Left ventricle myocardium inferior (tissue), 1 donor: ENCODE results near the gene TENT5C. TPM values are rescaled to one million over a fixed set of nuclear protein-coding genes. Genes with fewer than 3 reads are reported as not detected.

Experiments
- DNase-seq: peaks from one replicate; pipeline ENCODE4 v3.0.0-alpha.2; 2020
- H3K27ac ChIP-seq: fragments of 200-600 bp; replicated peaks from 2 replicates; pipeline ENCODE4 v1.8.0; 2021
- H3K27me3 ChIP-seq: fragments of 200-600 bp; 2 replicates; pipeline ENCODE4 v1.8.0; 2021; ENCODE audit warnings: low read depth
- H3K36me3 ChIP-seq: fragments of 200-600 bp; 2 replicates; pipeline ENCODE4 v1.8.0; 2021
- H3K4me1 ChIP-seq: fragments of 200-600 bp; 2 replicates; pipeline ENCODE4 v1.8.0; 2021
- H3K4me3 ChIP-seq: fragments of 200-600 bp; 2 replicates; pipeline ENCODE4 v1.8.0; 2021; ENCODE audit warnings: mild to moderate bottlenecking, moderate library complexity
- H3K9me3 ChIP-seq: fragments of 200-600 bp; replicated peaks from 2 replicates; pipeline ENCODE4 v1.8.0; 2021
- intact Hi-C: fragments of 100-400 bp; cut with micrococcal nuclease; formaldehyde crosslinking; loops from one replicate; pipeline ENCODE4 v1.11.0; 2022
- total RNA-seq: library from RNA; stranded (reverse); fragmentation: NEBNext Ultra II Directional; extraction: Animal tissue kit (Norgen Biotek cat#: 25700); gene quantifications from one replicate; pipeline ENCODE4 v1.2.1, GENCODE V29; 2021
- TF ChIP-seq, protein P1 (sequence below): fragments of 200-600 bp; IDR thresholded peaks from 2 replicates; pipeline ENCODE4 v1.8.0; 2021; ENCODE audit warnings: antibody characterized with exemption, mild to moderate bottlenecking, borderline replicate concordance
- donor health status: DM: no; HTN: yes; CAD: no; lungs with severe emphysema.

Gene TENT5C
- total RNA-seq, 1 donor from 2014 or later: 14.9 TPM

DNA sequence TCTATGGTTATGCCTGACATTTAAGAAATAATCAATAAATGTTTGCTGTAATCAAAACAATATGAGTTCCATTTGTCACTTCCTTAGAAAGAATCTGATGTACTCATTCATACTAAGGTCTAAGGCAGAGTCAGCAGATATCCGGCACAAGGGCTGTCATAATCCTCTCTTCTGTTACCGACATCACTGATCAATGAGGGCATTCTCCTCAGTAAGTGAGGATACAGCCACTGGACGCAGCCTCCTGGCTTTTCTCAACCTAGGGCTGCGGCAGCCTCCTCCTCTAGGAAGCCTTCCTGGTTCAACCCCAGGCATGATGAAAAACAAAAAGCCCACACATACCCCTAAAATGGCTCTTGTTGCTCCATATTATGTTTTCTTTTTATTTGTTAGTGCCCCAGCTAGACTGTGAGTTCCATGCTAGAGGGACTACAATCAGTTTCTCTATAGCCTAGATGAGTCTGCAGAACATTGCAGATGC lies 40.7 kb upstream of the TENT5C start:
- H3K36me3 ChIP-seq: no peaks in the 10 kb centered on the region
- no peak overlapping the region for H3K27ac ChIP-seq
- H3K4me1 ChIP-seq: no peaks in the 10 kb centered on the region
- DNase-seq: no peak
- no peaks in the 10 kb centered on the region for H3K27me3 ChIP-seq
- H3K4me3 ChIP-seq: no peak overlapping the region
- intact Hi-C loops: no loop called here
- TF ChIP-seq, protein P1, sequence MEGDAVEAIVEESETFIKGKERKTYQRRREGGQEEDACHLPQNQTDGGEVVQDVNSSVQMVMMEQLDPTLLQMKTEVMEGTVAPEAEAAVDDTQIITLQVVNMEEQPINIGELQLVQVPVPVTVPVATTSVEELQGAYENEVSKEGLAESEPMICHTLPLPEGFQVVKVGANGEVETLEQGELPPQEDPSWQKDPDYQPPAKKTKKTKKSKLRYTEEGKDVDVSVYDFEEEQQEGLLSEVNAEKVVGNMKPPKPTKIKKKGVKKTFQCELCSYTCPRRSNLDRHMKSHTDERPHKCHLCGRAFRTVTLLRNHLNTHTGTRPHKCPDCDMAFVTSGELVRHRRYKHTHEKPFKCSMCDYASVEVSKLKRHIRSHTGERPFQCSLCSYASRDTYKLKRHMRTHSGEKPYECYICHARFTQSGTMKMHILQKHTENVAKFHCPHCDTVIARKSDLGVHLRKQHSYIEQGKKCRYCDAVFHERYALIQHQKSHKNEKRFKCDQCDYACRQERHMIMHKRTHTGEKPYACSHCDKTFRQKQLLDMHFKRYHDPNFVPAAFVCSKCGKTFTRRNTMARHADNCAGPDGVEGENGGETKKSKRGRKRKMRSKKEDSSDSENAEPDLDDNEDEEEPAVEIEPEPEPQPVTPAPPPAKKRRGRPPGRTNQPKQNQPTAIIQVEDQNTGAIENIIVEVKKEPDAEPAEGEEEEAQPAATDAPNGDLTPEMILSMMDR: no peak
- H3K9me3 ChIP-seq: no peaks in the 10 kb centered on the region

DNA sequence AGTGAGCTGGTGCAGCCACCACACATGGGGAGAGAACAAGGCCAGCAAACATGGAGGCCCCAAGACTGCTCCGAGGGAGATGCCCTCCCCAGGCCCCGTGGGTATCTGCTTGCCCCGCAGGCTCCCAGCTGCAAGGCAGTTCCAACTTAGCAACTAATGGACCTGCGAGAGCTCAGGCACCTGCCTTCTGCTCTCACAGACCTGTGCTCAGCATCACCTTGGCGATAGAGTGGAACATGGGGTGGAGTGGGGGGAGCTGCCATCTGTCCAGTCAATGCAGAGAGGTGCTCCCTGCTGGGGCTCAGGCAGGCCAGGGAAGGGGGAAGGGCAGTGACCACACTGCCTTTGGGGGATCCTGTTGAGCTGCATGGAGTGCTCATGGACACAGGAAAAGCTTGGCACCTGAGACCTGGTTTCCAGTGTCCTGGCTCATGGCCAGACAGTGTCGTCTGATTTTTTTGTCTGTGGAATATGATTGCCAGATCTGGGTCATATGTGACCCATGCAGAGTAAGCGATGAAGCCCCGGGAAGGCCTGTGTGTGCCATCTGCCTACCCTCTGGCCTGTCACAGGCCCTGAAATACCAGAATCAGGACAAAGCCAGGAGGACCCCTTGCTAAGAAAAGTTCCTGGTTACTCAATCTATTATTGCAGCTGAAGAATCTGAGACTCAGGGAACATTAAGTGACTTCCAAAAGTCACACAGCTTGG lies 39.9 kb upstream of the TENT5C start:
- intact Hi-C loops: no loop called here
- no peaks in the 10 kb centered on the region for H3K4me1 ChIP-seq
- no peak for DNase-seq
- H3K27me3 ChIP-seq: no peaks in the 10 kb centered on the region
- H3K9me3 ChIP-seq: no peaks in the 10 kb centered on the region
- TF ChIP-seq, protein P1: no peak
- no peak overlapping the region for H3K27ac ChIP-seq
- no peaks in the 10 kb centered on the region for H3K36me3 ChIP-seq
- H3K4me3 ChIP-seq: no peak overlapping the region

DNA sequence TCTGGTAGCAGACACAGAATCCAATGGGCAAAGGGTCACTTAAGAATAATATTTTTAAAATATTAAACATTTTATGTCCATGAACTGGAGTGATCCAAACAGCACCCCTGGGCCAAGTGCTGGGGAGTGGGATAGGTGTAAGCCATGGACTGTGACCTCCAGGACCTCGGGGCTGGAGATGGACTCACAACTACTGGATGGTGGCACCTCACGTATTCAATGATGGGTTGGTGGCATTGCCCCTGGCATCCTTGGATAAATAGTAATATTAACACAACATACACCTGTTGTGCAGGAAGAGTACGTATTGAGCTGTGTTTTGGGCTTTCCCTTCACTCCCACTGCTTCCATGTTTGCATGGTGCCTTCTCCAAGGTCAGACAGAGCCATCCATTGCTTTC lies 39.3 kb upstream of the TENT5C start:
- intact Hi-C loops: no loop called here
- no peak for DNase-seq
- Histone ChIP-seq H3K36me3 (no peaks in the 10 kb centered on the region), H3K4me1 (no peaks in the 10 kb centered on the region), H3K4me3 (no peak overlapping the region), H3K27me3 (no peaks in the 10 kb centered on the region), H3K9me3 (no peaks in the 10 kb centered on the region), H3K27ac (no peak overlapping the region)
- TF ChIP-seq, protein P1: no peak

DNA sequence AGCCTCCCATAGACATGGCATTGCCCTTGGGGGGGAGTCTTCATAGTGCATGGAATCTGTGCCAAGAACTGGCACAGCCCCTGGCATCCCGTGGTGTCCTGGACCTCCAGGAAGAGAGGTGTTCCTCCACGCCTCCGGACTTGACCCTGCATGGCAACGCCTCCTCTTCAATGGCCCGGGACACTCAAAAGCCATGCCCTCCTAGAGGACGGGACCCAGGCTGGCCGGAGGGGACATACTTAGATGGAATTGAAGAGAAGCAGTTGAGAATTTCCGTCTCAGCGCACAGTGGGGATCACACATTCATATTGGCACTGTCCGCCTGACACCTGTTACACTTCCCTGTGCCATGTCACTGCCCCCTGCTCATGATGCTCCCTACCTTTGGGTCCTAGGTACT lies 38.4 kb upstream of the TENT5C start:
- Histone ChIP-seq H3K27ac (no peak overlapping the region), H3K27me3 (no peaks in the 10 kb centered on the region), H3K4me1 (no peaks in the 10 kb centered on the region), H3K9me3 (no peaks in the 10 kb centered on the region), H3K4me3 (no peak overlapping the region), H3K36me3 (no peaks in the 10 kb centered on the region)
- intact Hi-C loops: no loop called here
- TF ChIP-seq, protein P1: no peak
- DNase-seq: no peak

DNA sequence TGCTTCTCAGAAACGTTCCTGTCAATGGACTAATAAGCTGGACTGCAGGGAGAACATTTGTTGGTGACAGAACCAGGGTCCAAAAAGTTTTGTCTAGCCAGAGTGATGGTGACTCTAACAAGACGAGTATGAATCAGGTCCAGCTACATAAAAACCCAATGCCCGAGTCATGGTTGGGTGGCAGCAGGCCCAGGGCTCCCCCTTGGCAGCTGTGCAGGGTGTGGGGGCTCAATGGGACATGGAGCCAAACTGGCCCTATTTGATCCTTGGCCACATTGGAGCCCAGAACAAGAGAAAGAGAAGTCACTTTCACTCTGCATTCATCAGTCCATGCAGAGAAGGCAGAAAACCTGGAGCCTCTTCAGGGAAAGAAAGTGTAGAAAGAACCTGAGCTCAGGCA lies 37.9 kb upstream of the TENT5C start:
- Histone ChIP-seq H3K27ac (no peak overlapping the region), H3K27me3 (no peaks in the 10 kb centered on the region), H3K4me1 (no peaks in the 10 kb centered on the region), H3K9me3 (no peaks in the 10 kb centered on the region), H3K36me3 (no peaks in the 10 kb centered on the region), H3K4me3 (no peak overlapping the region)
- no peak for DNase-seq
- intact Hi-C loops: no loop called here
- TF ChIP-seq, protein P1: no peak
